Fibroblast of lung (primary cell): ENCODE measurements around the gene TCHP.

Experiments used
- EZH2 ChIP-seq: IDR thresholded peaks from 2 replicates; pipeline ENCODE4 v1.5.1; 2012; ENCODE audit warnings: low read length, control low read depth, mild to moderate bottlenecking; ENCODE audit errors: missing control alignments
- TF ChIP-seq, protein P1 (sequence below), 2 donors: IDR thresholded peaks in 1 of 2; conservative IDR thresholded peaks in 1 of 2; 1 replicate in 1 of 2; 2 replicates in 1 of 2; pipeline ENCODE4 v1.5.1; 2011 to 2012; ENCODE audit warnings: low read length in 2 of 2, control low read depth in 1 of 2, inconsistent platforms in 1 of 2, low read depth in 1 of 2, mild to moderate bottlenecking in 1 of 2

- no peak for TF ChIP-seq EZH2
- TF ChIP-seq, protein P1, sequence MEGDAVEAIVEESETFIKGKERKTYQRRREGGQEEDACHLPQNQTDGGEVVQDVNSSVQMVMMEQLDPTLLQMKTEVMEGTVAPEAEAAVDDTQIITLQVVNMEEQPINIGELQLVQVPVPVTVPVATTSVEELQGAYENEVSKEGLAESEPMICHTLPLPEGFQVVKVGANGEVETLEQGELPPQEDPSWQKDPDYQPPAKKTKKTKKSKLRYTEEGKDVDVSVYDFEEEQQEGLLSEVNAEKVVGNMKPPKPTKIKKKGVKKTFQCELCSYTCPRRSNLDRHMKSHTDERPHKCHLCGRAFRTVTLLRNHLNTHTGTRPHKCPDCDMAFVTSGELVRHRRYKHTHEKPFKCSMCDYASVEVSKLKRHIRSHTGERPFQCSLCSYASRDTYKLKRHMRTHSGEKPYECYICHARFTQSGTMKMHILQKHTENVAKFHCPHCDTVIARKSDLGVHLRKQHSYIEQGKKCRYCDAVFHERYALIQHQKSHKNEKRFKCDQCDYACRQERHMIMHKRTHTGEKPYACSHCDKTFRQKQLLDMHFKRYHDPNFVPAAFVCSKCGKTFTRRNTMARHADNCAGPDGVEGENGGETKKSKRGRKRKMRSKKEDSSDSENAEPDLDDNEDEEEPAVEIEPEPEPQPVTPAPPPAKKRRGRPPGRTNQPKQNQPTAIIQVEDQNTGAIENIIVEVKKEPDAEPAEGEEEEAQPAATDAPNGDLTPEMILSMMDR (conservative IDR thresholded peaks at IDR 0.05 in 1 of 2, IDR thresholded peaks at IDR 0.05 in 1 of 2; ENCODE audit: low read depth in 1 of 2, low read length in 2 of 2), result no peak
Observed at GRCh38 chr12:109857715-109858114, 42.4 kb upstream of the TCHP start.
